HepG2 (cell line): ENCODE measurements around the gene CLTA. TPM values are rescaled to one million over a fixed set of nuclear protein-coding genes. Genes with fewer than 3 reads are reported as not detected.

Experiments
- CENPBD1 ChIP-seq: sonication (generic); formaldehyde crosslinking; IDR thresholded peaks from 2 replicates; pipeline ENCODE4 v1.8.0; 2022; ENCODE audit warnings: missing genetic modification reagents, low read depth, mild to moderate bottlenecking, borderline replicate concordance
- DMAP1 ChIP-seq: IDR thresholded peaks from 2 replicates; pipeline ENCODE4 v1.6.1; 2016
- DRAP1 ChIP-seq: IDR thresholded peaks from 2 replicates; pipeline ENCODE4 v1.6.1; 2016; ENCODE audit warnings: missing genetic modification reagents, missing compliant biosample characterization
- HIVEP1 ChIP-seq: sonication (generic); formaldehyde crosslinking; IDR thresholded peaks from 2 replicates; pipeline ENCODE4 v1.4.0; 2020; ENCODE audit warnings: mild to moderate bottlenecking, missing genetic modification reagents
- HOXA7 ChIP-seq: sonication (generic); formaldehyde crosslinking; IDR thresholded peaks from 2 replicates; pipeline ENCODE4 v1.8.1; 2022; ENCODE audit warnings: mild to moderate bottlenecking, missing genetic modification reagents, moderate library complexity
- SAP130 ChIP-seq: IDR thresholded peaks from 2 replicates; pipeline ENCODE4 v1.6.1; 2016; ENCODE audit warnings: low read depth
- ZMAT3 ChIP-seq: sonication (generic); formaldehyde crosslinking; conservative IDR thresholded peaks from 2 replicates; pipeline ENCODE4 v1.7.0; 2021; ENCODE audit warnings: missing genetic modification reagents
- ZMAT5 ChIP-seq: sonication (generic); formaldehyde crosslinking; IDR thresholded peaks from 2 replicates; pipeline ENCODE4 v1.5.0; 2020; ENCODE audit warnings: mild to moderate bottlenecking, low read depth, missing genetic modification reagents, borderline replicate concordance
- ZNF430 ChIP-seq: sonication (generic); formaldehyde crosslinking; IDR thresholded peaks from 2 replicates; pipeline ENCODE4 v1.9.0; 2021; ENCODE audit warnings: mild to moderate bottlenecking, missing genetic modification reagents
- ZNF768 ChIP-seq: sonication (generic); formaldehyde crosslinking; IDR thresholded peaks from 2 replicates; pipeline ENCODE4 v1.4.0; 2020; ENCODE audit warnings: missing genetic modification reagents
- polyA plus RNA-seq, 8 experiments: library from polyadenylated mRNA; depleted of rRNA in 3 of 8; stranded (reverse) in 7 of 8; unstranded in 1 of 8; fragments of >200 nt; fragmentation: Illumina TruSeq in 4 of 8; extraction: Trizol in 4 of 8; gene quantifications; 2 replicates each; pipeline versions ENCODE4 v1.2.1 to v1.2.3, GENCODE V29; 2011 to 2016; ENCODE audit warnings: low read depth in 4 of 8, missing spikeins in 1 of 8, mixed read lengths in 1 of 8; ENCODE audit not compliant: insufficient read depth in 1 of 8
- total RNA-seq, 5 experiments: library from RNA; depleted of rRNA; stranded (reverse); fragments of >200 nt; fragmentation: Illumina TruSeq; extraction: Trizol; gene quantifications; 2 replicates each; pipeline ENCODE4 v1.2.3, GENCODE V29; 2016; ENCODE audit warnings: low read depth in 1 of 5
- TF ChIP-seq, protein P1 (sequence below), 2 experiments: sonication (generic) in 1 of 2; formaldehyde crosslinking in 1 of 2; IDR thresholded peaks; 2 replicates each; pipeline versions ENCODE4 v1.4.0 to v1.6.1; 2016 to 2020; ENCODE audit warnings: borderline replicate concordance in 1 of 2, low read depth in 1 of 2, mild to moderate bottlenecking in 1 of 2, missing genetic modification reagents in 1 of 2

CLTA gene
- total and polyA plus RNA-seq, 2 of the 13 experiments (the other 11 are each of a cell fraction or from before 2014, with no cell fraction given): 143 to 222 TPM

GRCh38 chr9:36149197-36149596, 41.5 kb upstream of the CLTA start (continued):
- TF ChIP-seq HIVEP1 (CRISPR knock-in tag) (no peak), CENPBD1 (CRISPR knock-in tag) (no peak), SAP130 (CRISPR knock-in tag) (no peak), HOXA7 (no peak), DRAP1 (CRISPR knock-in tag) (no peak), DMAP1 (CRISPR knock-in tag) (no peak), ZNF430 (no peak), ZNF768 (CRISPR knock-in tag) (no peak), ZMAT5 (CRISPR knock-in tag) (no peak), ZMAT3 (CRISPR knock-in tag) (no peak)
- TF ChIP-seq, protein P1, sequence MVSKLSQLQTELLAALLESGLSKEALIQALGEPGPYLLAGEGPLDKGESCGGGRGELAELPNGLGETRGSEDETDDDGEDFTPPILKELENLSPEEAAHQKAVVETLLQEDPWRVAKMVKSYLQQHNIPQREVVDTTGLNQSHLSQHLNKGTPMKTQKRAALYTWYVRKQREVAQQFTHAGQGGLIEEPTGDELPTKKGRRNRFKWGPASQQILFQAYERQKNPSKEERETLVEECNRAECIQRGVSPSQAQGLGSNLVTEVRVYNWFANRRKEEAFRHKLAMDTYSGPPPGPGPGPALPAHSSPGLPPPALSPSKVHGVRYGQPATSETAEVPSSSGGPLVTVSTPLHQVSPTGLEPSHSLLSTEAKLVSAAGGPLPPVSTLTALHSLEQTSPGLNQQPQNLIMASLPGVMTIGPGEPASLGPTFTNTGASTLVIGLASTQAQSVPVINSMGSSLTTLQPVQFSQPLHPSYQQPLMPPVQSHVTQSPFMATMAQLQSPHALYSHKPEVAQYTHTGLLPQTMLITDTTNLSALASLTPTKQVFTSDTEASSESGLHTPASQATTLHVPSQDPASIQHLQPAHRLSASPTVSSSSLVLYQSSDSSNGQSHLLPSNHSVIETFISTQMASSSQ (IDR thresholded peaks at IDR 0.05; ENCODE audit: low read depth): no peak
- TF ChIP-seq, protein P1 (CRISPR knock-in tag; IDR thresholded peaks at IDR 0.05; ENCODE audit: borderline replicate concordance): no peak
